ENCODE measurements around the gene YWHAG. TPM values are rescaled to one million over a fixed set of nuclear protein-coding genes. Genes with fewer than 3 reads are reported as not detected.

Gene YWHAG
- total and polyA plus RNA-seq, 9 of the 15 experiments (the other 6 are each of a cell fraction or from before 2014, with no cell fraction given): 30.4 to 246 (median 94.5) TPM

- 0 out of 3 replicates have a peak, but pooled peaks of 1 of the 2 experiments have one; percentile 11 for TF ChIP-seq CBX3 (IDR thresholded peaks at IDR 0.05; ENCODE audit: borderline replicate concordance in 1 of 2, low read length in 2 of 2)
- TF ChIP-seq ATF6 (CRISPR knock-in tag; IDR thresholded peaks at IDR 0.05): peak; percentile 68; the same call in 1 of the 2 replicates
- peak; percentile 24; the same call in 1 of the 2 replicates for TF ChIP-seq TEAD4 (IDR thresholded peaks at IDR 0.05; ENCODE audit: low read length)
- no peak for TF ChIP-seq TEAD4 (CRISPR knock-in tag; IDR thresholded peaks at IDR 0.05; ENCODE audit: borderline replicate concordance)
- 0 out of 2 replicates have a peak, but pooled peaks have one; percentile 16 for TF ChIP-seq ETS1 (conservative IDR thresholded peaks at IDR 0.05; ENCODE audit: control insufficient read depth, low read depth, low read length)
- no peak for TF ChIP-seq BRD4 (IDR thresholded peaks at IDR 0.05)
- no peak for TF ChIP-seq HNRNPLL (IDR thresholded peaks at IDR 0.05; ENCODE audit: low read depth, low read length, poor library complexity, severe bottlenecking)
- no peak for TF ChIP-seq ELF4 (CRISPR knock-in tag; IDR thresholded peaks at IDR 0.05)
- no peak for TF ChIP-seq CHCHD3 (CRISPR knock-in tag; IDR thresholded peaks at IDR 0.05)
- no peak for TF ChIP-seq BCOR (IDR thresholded peaks at IDR 0.05)
- no peak for TF ChIP-seq E2F1 (CRISPR knock-in tag; IDR thresholded peaks at IDR 0.05)
- TF ChIP-seq HMGN3 (IDR thresholded peaks at IDR 0.05; ENCODE audit: borderline replicate concordance, extremely low read depth, insufficient read length, low read depth, low read length): no peak
- TF ChIP-seq ZNF318 (IDR thresholded peaks at IDR 0.05; ENCODE audit: borderline replicate concordance in 1 of 2, low read depth in 1 of 2): no peak
- TF ChIP-seq ARID1B (IDR thresholded peaks at IDR 0.05): peak; percentile 34; the same call in 1 of the 2 replicates
These were observed 37.4 kb upstream of the YWHAG start (continued) for GRCh38 chr7:76395965-76396726.
